Breast epithelium (tissue), 4 donors: ENCODE data around the gene IGDCC3. TPM values are rescaled to one million over a fixed set of nuclear protein-coding genes. Genes with fewer than 3 reads are reported as not detected.
"Not testable (repeated sequence)": the region's sequence is repeated elsewhere in the genome, so short reads cannot be mapped to it uniquely, and the experiment has no call there.

Experiments used
- DNase-seq, 2 donors: peaks; one replicate each; pipeline ENCODE4 v3.0.0-alpha.2; 2019; ENCODE audit warnings: low spot score in 2 of 2
- H3K27ac ChIP-seq, 2 donors: fragments of 200-600 bp; sonication (generic) in 1 of 2; one replicate each; pipeline ENCODE4 v1.5.1; 2016 to 2019; ENCODE audit warnings: mild to moderate bottlenecking in 1 of 2
- H3K27me3 ChIP-seq, 2 donors: fragments of 200-600 bp; sonication (generic) in 1 of 2; one replicate each; pipeline versions ENCODE4 v1.5.1 to v1.6.0; 2017 to 2019; ENCODE audit warnings: control low read depth in 1 of 2, mild to moderate bottlenecking in 1 of 2
- H3K36me3 ChIP-seq: fragments of 200-600 bp; one replicate; pipeline ENCODE4 v1.5.1; 2019
- H3K4me1 ChIP-seq, 2 donors: fragments of 200-600 bp; sonication (generic); one replicate each; pipeline ENCODE4 v1.5.1; 2016 to 2019; ENCODE audit warnings: control low read depth in 1 of 2
- H3K4me3 ChIP-seq, 3 donors: fragments of 200-600 bp; sonication (generic); 1 replicate in 2 of 3; 2 replicates in 1 of 3; pipeline ENCODE4 v1.5.1; 2016 to 2019; ENCODE audit warnings: mild to moderate bottlenecking in 3 of 3, moderate library complexity in 2 of 3
- H3K9me3 ChIP-seq, 2 donors: fragments of 200-600 bp; sonication (generic) in 1 of 2; one replicate each; pipeline ENCODE4 v1.5.1; 2016 to 2019; ENCODE audit warnings: control low read depth in 1 of 2
- POLR2A ChIP-seq: fragments of 450-650 bp; IDR thresholded peaks from one replicate; pipeline ENCODE4 v1.6.1; 2016; ENCODE audit warnings: antibody characterized with exemption, mild to moderate bottlenecking, moderate library complexity
- POLR2AphosphoS5 ChIP-seq, 3 donors: sonication (generic); formaldehyde crosslinking; IDR thresholded peaks; one replicate each; pipeline ENCODE4 v1.6.1; 2017; ENCODE audit warnings: antibody characterized with exemption in 3 of 3
- intact Hi-C: fragments of 100-400 bp; cut with DNase I; formaldehyde crosslinking; loops from one replicate; pipeline ENCODE4 v1.15.1; 2023; ENCODE audit warnings: low total_unique reads
- total RNA-seq, 3 donors: library from RNA; depleted of rRNA; stranded (reverse); fragments of >200 nt; gene quantifications; one replicate each; pipeline ENCODE4 v1.1.0, GENCODE V29; 2016
- TF ChIP-seq, protein P1 (sequence below), 3 donors: fragments of 450-650 bp; IDR thresholded peaks; one replicate each; pipeline ENCODE4 v1.5.1; 2016 to 2017; ENCODE audit warnings: antibody characterized with exemption in 3 of 3, mild to moderate bottlenecking in 3 of 3, moderate library complexity in 3 of 3

The IGDCC3 gene
- total RNA-seq, 3 donors from 2014 or later: 0.33 to 1.8 TPM; not detected in 1

- Histone ChIP-seq H3K27ac (no peak overlapping the region), H3K9me3 (no peaks in the 10 kb centered on the region), H3K4me1 (no peaks in the 10 kb centered on the region), H3K4me3 (no peak overlapping the region), H3K36me3 (no peaks in the 10 kb centered on the region), H3K27me3 (peaks cover 0 to 23% of the 10 kb centered on the region in 2 donors)
- intact Hi-C loops: no loop called here
- TF ChIP-seq POLR2A (no peak), POLR2AphosphoS5 (IDR thresholded peaks at IDR 0.05) (no peak)
- TF ChIP-seq, protein P1, sequence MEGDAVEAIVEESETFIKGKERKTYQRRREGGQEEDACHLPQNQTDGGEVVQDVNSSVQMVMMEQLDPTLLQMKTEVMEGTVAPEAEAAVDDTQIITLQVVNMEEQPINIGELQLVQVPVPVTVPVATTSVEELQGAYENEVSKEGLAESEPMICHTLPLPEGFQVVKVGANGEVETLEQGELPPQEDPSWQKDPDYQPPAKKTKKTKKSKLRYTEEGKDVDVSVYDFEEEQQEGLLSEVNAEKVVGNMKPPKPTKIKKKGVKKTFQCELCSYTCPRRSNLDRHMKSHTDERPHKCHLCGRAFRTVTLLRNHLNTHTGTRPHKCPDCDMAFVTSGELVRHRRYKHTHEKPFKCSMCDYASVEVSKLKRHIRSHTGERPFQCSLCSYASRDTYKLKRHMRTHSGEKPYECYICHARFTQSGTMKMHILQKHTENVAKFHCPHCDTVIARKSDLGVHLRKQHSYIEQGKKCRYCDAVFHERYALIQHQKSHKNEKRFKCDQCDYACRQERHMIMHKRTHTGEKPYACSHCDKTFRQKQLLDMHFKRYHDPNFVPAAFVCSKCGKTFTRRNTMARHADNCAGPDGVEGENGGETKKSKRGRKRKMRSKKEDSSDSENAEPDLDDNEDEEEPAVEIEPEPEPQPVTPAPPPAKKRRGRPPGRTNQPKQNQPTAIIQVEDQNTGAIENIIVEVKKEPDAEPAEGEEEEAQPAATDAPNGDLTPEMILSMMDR (IDR thresholded peaks at IDR 0.05): no peak
- DNase-seq: no peak
Measured at GRCh38 chr15:65399997-65400396, 22.2 kb upstream of the IGDCC3 start.

DNA sequence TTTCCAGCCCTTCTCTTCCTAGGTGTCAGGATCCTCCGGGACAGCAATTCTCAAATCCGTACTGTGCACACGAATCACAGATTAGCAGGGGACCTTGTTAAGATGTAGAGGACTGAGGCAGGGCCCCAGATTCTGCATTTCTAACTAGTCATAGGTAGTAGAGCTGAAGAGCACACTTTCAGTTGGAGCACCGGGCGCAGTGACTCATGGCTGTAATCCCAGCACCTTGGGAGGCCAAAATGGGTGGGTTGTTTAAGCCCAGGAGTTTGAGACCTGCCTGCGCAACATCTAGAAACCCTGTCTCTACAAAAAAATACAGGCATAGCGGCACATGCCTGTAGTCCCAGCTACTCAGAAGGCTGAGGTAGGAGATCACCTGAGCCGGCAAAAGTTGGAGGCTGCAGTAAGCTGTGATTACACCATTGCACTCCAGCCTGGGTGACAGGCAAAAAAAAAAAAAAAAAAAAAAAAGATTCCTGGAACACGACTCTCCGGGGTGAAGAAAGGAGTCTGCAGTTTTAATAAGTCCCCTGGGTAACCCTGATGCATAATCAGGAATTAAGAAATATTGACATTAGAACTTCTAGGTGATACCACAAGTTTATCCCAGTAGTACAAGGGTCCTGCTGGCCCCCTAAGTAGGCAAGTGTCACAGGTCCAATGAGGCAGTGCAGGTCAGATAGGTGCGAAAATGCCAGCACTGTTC is 21.4 kb upstream of the IGDCC3 start:
- TF ChIP-seq, protein P1 (IDR thresholded peaks at IDR 0.05): no peak
- TF ChIP-seq POLR2AphosphoS5 (IDR thresholded peaks at IDR 0.05) (no peak), POLR2A (no peak)

DNA sequence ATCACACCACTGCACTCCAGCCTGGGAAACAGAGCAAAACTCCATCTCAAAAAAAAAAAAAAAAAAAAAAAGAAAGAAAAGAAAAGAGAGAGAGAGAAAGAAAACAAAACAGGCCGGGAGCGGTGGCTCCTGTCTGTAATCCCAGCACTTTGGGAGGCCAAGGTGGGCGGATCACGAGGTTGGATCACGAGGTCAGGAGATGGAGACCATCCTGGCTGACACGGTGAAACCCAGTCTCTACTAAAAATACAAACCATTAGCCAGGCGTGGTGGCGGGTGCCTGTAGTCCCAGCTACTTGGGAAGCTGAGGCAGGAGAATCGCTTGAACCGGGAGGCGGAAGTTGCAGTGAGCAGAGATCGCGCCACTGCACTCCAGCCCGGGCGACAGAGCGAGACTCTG is 20.7 kb upstream of the IGDCC3 start:
- peaks cover 3 to 33% of the 10 kb centered on the region in 2 donors for H3K27me3 ChIP-seq
- not testable (repeated sequence) for DNase-seq

More for the DNA sequence above, 21.4 kb upstream of the IGDCC3 start:
- H3K27me3 ChIP-seq: peaks cover 2 to 32% of the 10 kb centered on the region in 2 donors
- no peak overlapping the region for H3K27ac ChIP-seq
- no peaks in the 10 kb centered on the region for H3K4me1 ChIP-seq
- no peak for DNase-seq
- no peak overlapping the region for H3K4me3 ChIP-seq
- intact Hi-C loops: no loop called here
- H3K9me3 ChIP-seq: no peaks in the 10 kb centered on the region
- H3K36me3 ChIP-seq: no peaks in the 10 kb centered on the region

DNA sequence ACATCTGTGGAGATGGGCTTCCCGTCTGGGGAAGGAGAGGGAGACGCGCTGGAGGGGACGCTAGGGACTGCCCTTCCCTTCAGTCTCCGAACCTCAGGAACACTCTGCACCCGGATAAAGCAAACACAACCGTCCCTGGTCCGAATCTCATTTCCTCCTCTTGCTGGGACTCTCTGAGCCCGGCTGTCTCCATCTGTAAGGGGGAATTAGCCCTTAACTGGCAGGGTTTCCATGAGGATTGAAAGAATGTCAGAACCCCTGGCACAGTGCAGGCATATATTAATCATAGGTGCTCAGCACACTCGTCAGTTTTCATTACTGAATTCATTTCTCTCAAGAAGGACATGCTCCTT is 19.1 kb upstream of the IGDCC3 start:
- H3K27me3 ChIP-seq: peaks cover 3 to 33% of the 10 kb centered on the region in 2 donors
- TF ChIP-seq, protein P1 (IDR thresholded peaks at IDR 0.05): no peak
- no peak for TF ChIP-seq POLR2A
- intact Hi-C loops: no loop called here
- no peak overlapping the region for H3K27ac ChIP-seq
- H3K9me3 ChIP-seq: no peaks in the 10 kb centered on the region
- H3K36me3 ChIP-seq: no peaks in the 10 kb centered on the region
- H3K4me3 ChIP-seq: peak overlapping the region in 1 of 3 donors; percentile 46
- H3K4me1 ChIP-seq: no peaks in the 10 kb centered on the region
- DNase-seq: no peak

More for the DNA sequence above, 20.7 kb upstream of the IGDCC3 start:
- H3K27ac ChIP-seq, H3K36me3 ChIP-seq, H3K9me3 ChIP-seq, intact Hi-C loops, H3K4me1 ChIP-seq, H3K4me3 ChIP-seq: not testable (repeated sequence)

GRCh38 chr15:65396283-65396964 is 18.6 kb upstream of the IGDCC3 start:
- Histone ChIP-seq H3K36me3 (no peaks in the 10 kb centered on the region), H3K27me3 (peaks cover 3 to 33% of the 10 kb centered on the region in 2 donors), H3K4me3 (peak overlapping the region in 1 of 3 donors; percentile 46), H3K4me1 (no peaks in the 10 kb centered on the region), H3K9me3 (no peaks in the 10 kb centered on the region), H3K27ac (no peak overlapping the region)
- TF ChIP-seq, protein P1 (IDR thresholded peaks at IDR 0.05): no peak
- TF ChIP-seq POLR2AphosphoS5 (IDR thresholded peaks at IDR 0.05) (no peak), POLR2A (no peak)
- intact Hi-C loops: no loop called here
- no peak for DNase-seq
